GM21825 (cell line): ENCODE measurements around the gene DSCAML1.

Source experiments
- ATAC-seq: cut with Tn5 transposase; IDR thresholded peaks from one replicate; pipeline ENCODE4 v1.9.1; 2021; ENCODE audit warnings: mild to moderate bottlenecking, moderate library complexity; ENCODE audit not compliant: unreplicated experiment

DSCAML1 gene

GRCh38 chr11:117620086-117620485, 176.9 kb downstream of the DSCAML1 start:
- ATAC-seq, result no peak

DNA sequence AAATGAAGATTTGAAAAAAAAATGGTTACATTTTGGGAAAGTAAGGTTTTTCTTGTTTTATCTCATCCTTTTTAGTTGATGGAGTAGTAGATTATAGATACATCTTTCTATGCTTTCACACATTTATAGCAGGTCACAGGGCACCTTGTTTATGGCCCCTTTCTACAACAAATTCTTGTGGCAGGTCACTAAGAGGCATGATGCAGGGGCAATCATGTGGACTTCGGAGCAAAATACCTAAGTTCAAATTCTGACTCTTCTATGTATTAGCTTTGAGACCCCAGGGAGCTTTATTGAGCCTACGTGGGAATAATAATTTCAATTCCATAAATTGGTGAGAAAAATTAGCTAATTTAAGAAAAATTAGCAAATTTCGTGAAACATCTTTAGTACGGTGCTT, 177.4 kb downstream of the DSCAML1 start:
- ATAC-seq, result no peak

- no peak for ATAC-seq
Observed at GRCh38 chr11:117618982-117619355, 178.0 kb downstream of the DSCAML1 start.

DNA sequence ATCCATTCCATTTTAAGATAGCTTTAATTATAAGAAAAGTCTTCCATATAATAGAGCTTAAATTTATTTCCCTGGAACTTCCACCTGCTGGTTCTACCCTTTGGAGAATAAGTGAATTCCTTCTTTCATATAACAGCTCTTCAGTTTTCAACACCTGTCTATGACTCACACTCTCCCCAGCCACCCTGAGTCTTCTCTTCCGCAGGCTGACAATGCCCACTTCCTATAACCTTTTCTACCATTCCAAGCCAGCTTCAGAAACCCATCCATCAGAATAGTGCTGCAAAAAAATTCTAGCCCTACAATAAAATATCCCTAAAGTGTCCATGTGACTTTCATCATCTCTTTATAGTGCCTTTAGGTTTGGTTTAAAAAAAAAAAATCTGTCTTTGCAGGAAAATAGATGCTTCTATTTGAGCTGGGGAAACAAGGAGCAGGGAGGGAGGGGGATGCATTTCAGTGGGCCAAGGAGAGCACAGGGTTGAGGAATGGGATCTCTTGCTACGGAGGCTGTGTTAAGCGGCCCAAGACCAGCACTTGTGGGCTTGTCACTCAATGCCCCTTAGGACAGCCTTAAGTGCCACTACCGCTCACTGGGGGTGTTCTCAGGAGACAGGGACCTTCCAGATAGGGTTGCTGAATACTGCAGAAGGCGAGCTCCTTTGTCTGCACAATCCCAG, 178.6 kb downstream of the DSCAML1 start:
- no peak for ATAC-seq

- ATAC-seq, result no peak
Observed at GRCh38 chr11:117616979-117617378, 180.0 kb downstream of the DSCAML1 start.

- ATAC-seq, result no peak
Observed at GRCh38 chr11:117614728-117615127, 182.3 kb downstream of the DSCAML1 start.

DNA sequence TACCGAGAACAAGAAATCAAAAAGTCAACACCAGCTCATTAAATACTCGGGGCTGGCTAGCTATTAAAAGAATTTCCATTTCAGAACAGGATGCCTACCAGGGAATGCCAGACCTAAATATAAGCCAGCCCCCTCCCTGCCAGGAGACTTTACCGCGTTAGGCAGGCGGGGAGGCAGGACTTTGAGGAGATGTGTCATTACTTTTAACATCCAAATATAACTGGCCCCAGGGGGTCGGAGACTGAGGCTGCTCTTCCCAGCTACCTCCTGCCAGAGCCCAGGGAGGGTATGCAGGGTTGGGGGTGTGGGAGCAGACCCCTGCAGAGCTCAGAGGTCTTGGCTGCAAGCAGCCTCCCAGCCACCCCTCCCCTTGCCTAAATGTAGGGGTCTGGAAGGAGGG, 183.5 kb downstream of the DSCAML1 start:
- ATAC-seq, result no peak

DNA sequence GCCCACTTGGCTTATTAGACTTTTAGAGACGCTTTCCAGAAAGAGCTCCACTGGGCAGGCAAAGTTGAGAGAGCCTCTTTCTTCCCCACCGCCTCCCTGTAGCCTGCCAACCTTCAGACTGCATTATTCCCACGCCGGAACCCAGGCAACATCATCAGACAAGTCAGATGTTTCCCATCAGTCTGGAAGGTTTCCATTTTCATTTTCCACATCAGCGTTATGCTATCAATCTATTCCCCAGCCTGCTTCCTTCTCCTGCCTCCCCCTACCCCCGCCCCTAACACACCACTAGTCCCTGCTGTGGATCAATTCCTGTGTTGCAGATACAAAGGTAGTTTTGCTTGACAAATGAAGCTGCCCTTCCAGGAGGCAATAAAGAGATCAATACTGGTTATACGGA, 184.8 kb downstream of the DSCAML1 start:
- ATAC-seq, result no peak

GRCh38 chr11:117610901-117611300, 186.1 kb downstream of the DSCAML1 start:
- no peak for ATAC-seq

GRCh38 chr11:117610045-117610444, 187.0 kb downstream of the DSCAML1 start:
- no peak for ATAC-seq

DNA sequence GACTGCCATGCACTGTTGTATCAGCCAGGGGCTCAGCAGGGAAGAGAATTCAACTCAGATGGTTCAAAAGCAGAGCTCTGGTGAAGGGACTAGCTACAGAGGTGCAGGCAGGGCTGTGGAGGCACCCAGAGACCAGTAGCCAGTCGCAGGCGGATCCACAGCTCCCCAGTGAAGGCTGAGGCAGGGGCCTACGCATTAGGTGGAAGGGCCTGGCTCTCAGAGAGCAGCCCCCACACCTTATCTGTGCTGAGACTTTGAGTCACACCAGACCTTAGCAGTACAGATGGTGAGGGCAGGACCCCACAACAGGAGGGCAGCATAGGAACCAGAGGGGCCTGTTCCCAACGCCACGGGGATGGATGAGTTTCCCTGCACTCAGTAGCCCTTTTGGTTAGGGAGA, 189.6 kb downstream of the DSCAML1 start:
- ATAC-seq, result no peak

DNA sequence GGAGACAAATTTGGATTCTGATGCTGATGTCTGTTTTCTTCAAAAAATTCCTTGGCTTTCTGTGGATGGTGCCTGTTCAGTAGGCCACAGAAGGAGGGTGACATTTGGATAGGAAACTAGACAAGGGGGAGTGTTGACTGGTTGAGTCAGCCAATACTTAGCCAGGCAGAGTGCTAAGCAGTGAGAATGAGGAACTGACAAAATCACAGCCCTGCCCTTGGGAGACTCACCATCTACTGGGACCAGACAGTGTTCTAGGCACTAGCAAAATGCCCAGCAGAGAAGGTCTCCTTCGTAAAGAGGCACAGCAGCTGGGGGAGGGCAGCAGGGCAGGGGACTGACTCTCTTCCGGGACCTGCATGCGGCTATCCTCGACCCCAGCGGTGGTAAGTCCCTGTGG, 190.2 kb downstream of the DSCAML1 start:
- no peak for ATAC-seq

DNA sequence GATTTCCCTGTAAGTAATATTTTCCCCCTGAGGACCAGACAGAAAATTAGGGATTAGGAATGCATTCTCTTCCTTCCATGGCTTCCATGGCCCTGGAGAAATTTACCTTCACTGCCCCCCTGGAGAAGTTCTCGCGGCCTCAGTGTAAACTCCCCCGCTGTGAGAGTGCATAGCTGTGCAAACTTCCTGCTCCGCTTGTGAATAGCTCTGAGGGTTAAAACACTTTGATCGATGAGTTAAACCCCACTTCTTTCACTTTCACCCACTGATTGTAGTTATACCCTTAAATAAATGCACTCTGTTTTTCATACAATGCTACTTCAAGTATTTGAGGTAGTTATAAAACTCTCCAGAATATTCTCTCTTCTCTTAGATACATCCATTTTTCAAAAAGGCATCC, 190.8 kb downstream of the DSCAML1 start:
- ATAC-seq, result no peak

- no peak for ATAC-seq
Observed at GRCh38 chr11:117605331-117605730, 191.7 kb downstream of the DSCAML1 start.

DNA sequence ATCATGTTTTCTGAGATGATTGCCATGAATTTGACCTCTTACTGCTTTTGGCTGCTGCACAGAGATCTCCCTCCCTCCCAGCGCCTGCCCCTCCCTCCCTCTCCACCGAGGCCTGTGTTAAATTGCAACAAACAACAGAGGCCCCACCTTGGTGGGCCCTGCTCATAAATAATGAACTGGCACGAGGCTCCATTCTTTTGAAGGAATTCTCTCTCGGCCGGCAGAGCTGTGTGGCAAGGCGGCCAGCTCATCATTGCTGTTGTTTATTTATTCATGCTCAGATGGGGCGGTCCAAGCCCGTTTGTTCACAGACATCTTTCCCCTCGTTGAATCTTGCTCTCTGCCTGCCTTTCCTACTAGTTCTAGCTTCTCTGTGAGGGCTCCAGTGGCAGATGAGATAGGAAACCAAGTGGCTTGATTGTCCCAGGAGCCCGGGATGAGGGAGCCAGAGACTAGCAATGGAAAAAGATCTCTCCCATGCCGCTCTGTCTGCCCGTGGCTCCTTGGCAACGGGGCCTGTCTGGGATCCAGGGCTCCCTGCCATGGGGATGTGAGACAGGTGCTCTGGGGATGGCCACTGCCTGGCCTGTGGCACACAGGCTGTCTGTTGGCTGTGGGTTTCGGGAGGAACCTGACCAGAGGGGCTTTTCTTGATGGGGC, 192.6 kb downstream of the DSCAML1 start:
- no peak for ATAC-seq

GRCh38 chr11:117603932-117604331, 193.1 kb downstream of the DSCAML1 start:
- no peak for ATAC-seq

DNA sequence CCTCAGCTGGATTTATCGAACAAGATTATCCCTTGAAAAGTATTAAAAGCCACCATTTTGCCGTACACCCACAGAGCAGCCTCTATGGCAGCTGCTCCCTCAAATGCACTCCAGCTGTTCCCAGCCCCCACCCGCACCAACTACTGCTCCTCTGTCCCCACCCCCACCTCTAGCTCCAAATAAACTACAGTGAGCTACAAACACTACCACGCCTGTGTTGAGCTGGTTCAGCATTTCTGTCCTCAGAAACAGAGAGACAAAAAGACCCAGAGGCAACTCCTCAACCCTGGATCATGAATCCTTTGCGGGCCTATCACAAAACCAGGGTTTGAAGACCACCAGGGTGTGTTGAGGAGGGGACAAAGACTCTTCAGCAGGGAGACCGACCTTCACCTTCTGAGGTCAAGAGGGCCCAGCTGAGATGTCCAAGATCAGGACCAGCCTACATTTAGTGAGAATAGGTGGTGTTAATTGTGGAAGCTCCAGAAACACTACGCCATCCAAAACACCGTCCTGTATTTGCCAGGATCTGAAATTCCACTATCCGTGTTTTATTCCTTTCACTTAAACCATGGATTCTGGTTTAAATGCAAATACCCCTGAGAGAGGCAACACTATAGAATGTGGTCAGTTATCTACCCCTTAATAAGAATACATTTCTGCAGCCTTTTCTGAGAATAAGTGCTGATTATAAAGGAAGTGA, 195.9 kb downstream of the DSCAML1 start:
- no peak for ATAC-seq

DNA sequence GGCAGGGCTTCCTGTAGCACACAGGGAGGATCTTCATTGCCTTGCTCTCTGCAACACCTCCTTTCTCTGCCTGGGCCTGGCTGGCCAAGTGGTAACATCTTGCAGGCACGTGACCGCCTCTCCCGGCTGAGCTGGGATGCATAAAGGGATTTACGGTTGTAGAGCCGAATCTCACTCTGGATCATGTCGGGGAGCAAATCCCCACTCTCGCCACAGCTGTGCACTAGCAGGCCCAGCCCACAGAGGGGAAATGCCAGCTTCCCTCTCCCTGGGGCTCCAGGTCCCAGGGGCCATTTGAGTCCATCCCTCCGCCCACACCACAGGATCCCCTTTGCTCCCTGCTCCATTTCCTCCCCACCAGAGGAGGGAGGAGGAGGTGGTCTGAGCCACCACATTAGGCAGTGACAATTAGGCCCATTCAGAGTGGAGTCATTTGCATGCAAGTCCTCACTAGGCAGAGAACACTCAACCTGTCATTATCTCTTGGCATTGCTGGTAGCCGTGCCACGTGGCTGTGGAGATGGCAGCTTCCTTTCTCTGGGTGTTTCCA, 196.7 kb downstream of the DSCAML1 start:
- ATAC-seq, result no peak

- no peak for ATAC-seq
Observed at GRCh38 chr11:117597071-117597470, 199.9 kb downstream of the DSCAML1 start.

DNA sequence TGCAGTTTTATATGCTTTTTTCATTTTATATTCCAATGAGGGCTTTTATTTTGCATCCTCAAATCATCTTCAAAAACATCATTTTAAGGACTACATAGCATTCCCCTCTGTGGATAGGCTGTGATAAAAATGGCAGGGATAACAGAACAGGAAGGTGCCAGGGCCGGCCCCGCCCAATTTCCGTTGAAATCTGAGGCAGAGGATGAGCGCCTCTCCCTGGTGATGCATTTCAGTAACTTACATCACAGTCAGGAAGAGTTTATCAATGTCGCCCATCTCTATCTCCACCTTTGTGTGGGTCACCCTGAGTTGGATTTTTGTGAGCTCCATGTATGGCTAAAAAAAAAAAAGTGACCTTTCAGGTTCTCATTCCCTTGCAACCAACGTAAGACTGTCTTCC, 201.6 kb downstream of the DSCAML1 start:
- no peak for ATAC-seq

GRCh38 chr11:117594721-117595120, 202.3 kb downstream of the DSCAML1 start:
- no peak for ATAC-seq

DNA sequence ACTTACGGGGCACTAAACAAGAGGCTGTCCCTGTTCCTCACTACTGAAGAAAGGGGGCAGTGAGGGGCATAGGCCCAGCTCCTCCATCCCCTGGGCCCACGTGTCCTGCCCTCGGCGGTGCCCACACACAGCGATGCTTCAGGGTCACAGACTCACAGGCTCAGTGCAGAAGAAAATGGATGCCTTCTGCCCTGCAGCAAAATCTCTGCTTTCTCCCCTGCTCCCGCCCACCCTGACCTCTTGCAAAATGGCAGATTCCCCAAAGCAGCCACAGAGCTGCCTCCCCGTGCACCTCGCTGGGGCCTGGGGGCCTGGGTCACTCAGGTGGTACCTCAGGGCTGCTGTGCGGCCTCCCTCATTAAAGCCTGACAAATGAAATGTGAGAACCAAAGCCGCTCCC, 204.0 kb downstream of the DSCAML1 start:
- no peak for ATAC-seq
